A549 (cell line): ENCODE data around the gene RASGRF1. TPM values are rescaled to one million over a fixed set of nuclear protein-coding genes. Genes with fewer than 3 reads are reported as not detected.

Experiments
- ATAC-seq, 2 experiments: fragments of 200-7000 bp in 1 of 2; fragments of >200 bp in 1 of 2; cut with Nextera tagmentation in 1 of 2; cut with Tn5 transposase in 1 of 2; 3 replicates each; pipeline versions ENCODE4 v1.8.0 to v1.9.1; 2018 to 2020; ENCODE audit warnings: mild to moderate bottlenecking in 1 of 2, moderate library complexity in 1 of 2
- CTCF ChIA-PET: fragments of 300-600 bp; sonication (Branson Sonifier 250); formaldehyde crosslinking; extraction: SDS; loops from one replicate; lab custom pipeline; 2021; ENCODE audit warnings: antibody characterized with exemption, inconsistent platforms; lab: Yijun Ruan, JAX
- POLR2A ChIA-PET: fragments of 350-600 bp; formaldehyde crosslinking; extraction: SDS; loops from one replicate; lab custom pipeline; 2021; ENCODE audit warnings: antibody characterized with exemption, inconsistent platforms; lab: Yijun Ruan, JAX
- DNase-seq, 2 experiments: peaks; one replicate each; pipeline versions ENCODE4 v3.0.0 to v3.0.0-alpha.2; 2011 to 2016; ENCODE audit warnings: low read depth in 1 of 2, low spot score in 1 of 2
- FAIRE-seq: peaks from 2 replicates; lab custom pipeline; 2011; peaks lifted over from hg19 to GRCh38; lab: Jason Lieb, UNC
- H3K27ac ChIP-seq, 2 experiments: fragments of >200 bp; sonication (Bioruptor Twin); formaldehyde crosslinking; 3 replicates each; pipeline ENCODE4 v1.5.1; 2016 to 2017
- H3K4me1 ChIP-seq: fragments of >200 bp; sonication (Bioruptor Twin); formaldehyde crosslinking; 3 replicates; pipeline ENCODE4 v1.6.1; 2016
- H3K4me2 ChIP-seq: fragments of >200 bp; sonication (Bioruptor Twin); formaldehyde crosslinking; 3 replicates; pipeline ENCODE4 v1.6.1; 2016
- H3K4me3 ChIP-seq: fragments of >200 bp; sonication (Bioruptor Twin); formaldehyde crosslinking; 3 replicates; pipeline ENCODE4 v1.5.1; 2016
- H3K9me3 ChIP-seq: fragments of >200 bp; sonication (Bioruptor Twin); formaldehyde crosslinking; 3 replicates; pipeline ENCODE4 v1.6.1; 2016
- BHLHE40 ChIP-seq: IDR thresholded peaks from 2 replicates; pipeline ENCODE4 v1.6.1; 2012; ENCODE audit warnings: low read depth, low read length, inconsistent platforms
- EP300 ChIP-seq, 2 experiments: fragments of >200 bp; sonication (Bioruptor Twin); formaldehyde crosslinking; IDR thresholded peaks; 2 replicates in 1 of 2; 3 replicates in 1 of 2; pipeline ENCODE4 v1.6.1; 2016 to 2017
- ESRRA ChIP-seq: fragments of 150-350 bp; IDR thresholded peaks from 2 replicates; pipeline ENCODE4 v1.6.1; 2014; ENCODE audit warnings: mild to moderate bottlenecking, low read length, borderline replicate concordance
- FOXS1 ChIP-seq: fragments of 250-450 bp; sonication (Bioruptor Pico); IDR thresholded peaks from 2 replicates; pipeline ENCODE4 v1.5.0; 2020; ENCODE audit warnings: mild to moderate bottlenecking, moderate library complexity
- GATA3 ChIP-seq: IDR thresholded peaks from 2 replicates; pipeline ENCODE4 v1.6.1; 2012; ENCODE audit warnings: borderline replicate concordance
- HDAC2 ChIP-seq: fragments of 200-600 bp; sonication (generic); IDR thresholded peaks from 2 replicates; pipeline ENCODE4 v1.6.1; 2016
- HOXB13 ChIP-seq: fragments of 250-450 bp; sonication (Bioruptor Pico); IDR thresholded peaks from 2 replicates; pipeline ENCODE4 v1.5.0; 2020; ENCODE audit warnings: low read depth, mild to moderate bottlenecking, moderate library complexity
- JUN ChIP-seq, 2 experiments: fragments of >200 bp; sonication (Bioruptor Twin); formaldehyde crosslinking; IDR thresholded peaks; 2 replicates in 1 of 2; 3 replicates in 1 of 2; pipeline ENCODE4 v1.6.1; 2016 to 2017
- JUNB ChIP-seq: fragments of >200 bp; sonication (Bioruptor Twin); formaldehyde crosslinking; IDR thresholded peaks from 2 replicates; pipeline ENCODE4 v1.6.1; 2016
- MAZ ChIP-seq: fragments of 150-350 bp; IDR thresholded peaks from 2 replicates; pipeline ENCODE4 v1.6.1; 2014; ENCODE audit warnings: antibody characterized with exemption, low read depth, low read length, borderline replicate concordance
- MYC ChIP-seq: IDR thresholded peaks from 2 replicates; pipeline ENCODE4 v1.6.1; 2012; ENCODE audit warnings: mild to moderate bottlenecking, inconsistent platforms, low read length, improper control_type of control experiment, borderline replicate concordance
- NPAS2 ChIP-seq: fragments of 250-450 bp; sonication (Bioruptor Pico); IDR thresholded peaks from 2 replicates; pipeline ENCODE4 v1.8.0; 2022; ENCODE audit warnings: mild to moderate bottlenecking, moderate library complexity, borderline replicate concordance
- PHF8 ChIP-seq: fragments of 200-600 bp; sonication (generic); IDR thresholded peaks from 2 replicates; pipeline ENCODE4 v1.6.1; 2016; ENCODE audit warnings: low read depth, mild to moderate bottlenecking, antibody characterized with exemption, moderate library complexity, borderline replicate concordance
- POLR2A ChIP-seq: IDR thresholded peaks from 2 replicates; pipeline ENCODE4 v1.6.1; 2012; ENCODE audit warnings: mild to moderate bottlenecking, low read length
- POLR2AphosphoS2 ChIP-seq: conservative IDR thresholded peaks from 2 replicates; pipeline ENCODE4 v1.6.1; 2012; ENCODE audit warnings: low read length, improper control_type of control experiment, inconsistent platforms
- RARB ChIP-seq: fragments of 250-450 bp; sonication (Bioruptor Pico); IDR thresholded peaks from 2 replicates; pipeline ENCODE4 v1.8.0; 2021; ENCODE audit warnings: mild to moderate bottlenecking, moderate library complexity
- RNF2 ChIP-seq: fragments of 200-600 bp; sonication (generic); IDR thresholded peaks from 2 replicates; pipeline ENCODE4 v1.6.1; 2016; ENCODE audit warnings: low read depth, mild to moderate bottlenecking, antibody characterized with exemption, moderate library complexity, borderline replicate concordance
- TFCP2L1 ChIP-seq: fragments of 250-450 bp; sonication (Bioruptor Pico); IDR thresholded peaks from 2 replicates; pipeline ENCODE4 v1.5.0; 2021; ENCODE audit warnings: mild to moderate bottlenecking
- ZC3H11A ChIP-seq: fragments of 450-650 bp; IDR thresholded peaks from 2 replicates; pipeline ENCODE4 v1.6.1; 2014; ENCODE audit warnings: antibody characterized with exemption, mild to moderate bottlenecking
- ZNF302 ChIP-seq: fragments of 250-450 bp; sonication (Bioruptor Pico); IDR thresholded peaks from 2 replicates; pipeline ENCODE4 v1.9.0; 2021; ENCODE audit warnings: inconsistent platforms, mild to moderate bottlenecking, moderate library complexity
- WGBS: methylation state at CpG from one replicate; pipeline ENCODE4 v1.1.6; 2017; ENCODE audit errors: missing lambda C conversion rate; 5-methylcytosine and 5-hydroxymethylcytosine counted together
- polyA plus RNA-seq, 4 experiments: library from polyadenylated mRNA; depleted of rRNA in 3 of 4; stranded (reverse); fragments of >200 nt; fragmentation: RNase III in 1 of 4; extraction: RNeasy Plus Mini Kit Qiagen cat#74134 plus additional on column Dnase treatment in 1 of 4; gene quantifications; 2 replicates in 3 of 4; 3 replicates in 1 of 4; pipeline ENCODE4 v1.2.3, GENCODE V29; 2011 to 2017
- TF ChIP-seq, protein P1 (sequence below): fragments of >200 bp; sonication (Bioruptor Twin); formaldehyde crosslinking; IDR thresholded peaks from 3 replicates; pipeline ENCODE4 v1.6.1; 2016
- TF ChIP-seq, protein P2 (sequence below): fragments of >200 bp; sonication (Bioruptor Twin); formaldehyde crosslinking; IDR thresholded peaks from 3 replicates; pipeline ENCODE4 v1.5.1; 2016
- TF ChIP-seq, protein P3 (sequence below): IDR thresholded peaks from 2 replicates; pipeline ENCODE4 v1.6.1; 2012
- TF ChIP-seq, protein P4 (sequence below): fragments of 450-650 bp; IDR thresholded peaks from 2 replicates; pipeline ENCODE4 v1.6.1; 2014; ENCODE audit warnings: antibody characterized with exemption
- TF ChIP-seq, protein P5 (sequence below): IDR thresholded peaks from 2 replicates; pipeline ENCODE4 v1.6.1; 2012; ENCODE audit warnings: low read depth, borderline replicate concordance

RASGRF1 gene
- polyA plus RNA-seq, 2 of the 4 experiments (the other 2 are of a cell fraction) = 0.13 to 0.21 TPM

DNA sequence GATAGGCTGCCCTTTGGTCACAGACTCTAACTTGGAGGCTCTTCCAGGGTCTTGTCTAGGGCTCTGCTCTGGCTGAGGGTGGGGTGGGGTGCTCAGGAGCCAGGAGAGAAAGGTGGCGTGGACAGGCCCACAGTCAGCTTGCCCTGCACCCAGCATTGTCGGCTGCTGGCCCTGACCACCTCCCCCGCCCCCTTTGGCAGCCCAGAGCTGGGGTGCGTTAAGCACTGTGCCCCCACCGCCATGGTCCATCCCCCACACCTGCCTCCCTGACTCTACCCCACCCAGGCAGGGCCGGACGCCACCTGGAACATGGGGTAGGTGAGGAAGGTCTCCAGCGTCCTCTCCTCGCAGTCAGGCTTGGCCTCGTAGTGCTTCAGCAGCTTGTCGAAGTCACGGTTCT is 58.8 kb downstream of the RASGRF1 start:
- POLR2A ChIA-PET = no interaction called here
- Histone ChIP-seq H3K27ac (no peak overlapping the region), H3K4me3 (no peak overlapping the region)
- TF ChIP-seq ZC3H11A (no peak), ESRRA (no peak), POLR2AphosphoS2 (no peak)
- TF ChIP-seq, all 56 proteins: peak for 0
- DNase-seq (no peak), ATAC-seq (no peak), FAIRE-seq (no peak)
- CTCF ChIA-PET = interaction anchor here (1.1 to 18.1 kb wide), 6 partner anchors 9 to 154 kb away, joined by 3 to 518 read pairs (median 5); no protein-coding TSS in a partner anchor
- Histone ChIP-seq H3K4me1 (no peaks in the 10 kb centered on the region), H3K9me3 (0 out of 3 replicates have a peak, but pooled peaks cover 7% of the 10 kb centered on the region), H3K4me2 (no peak overlapping the region)
- WGBS = 43% methylated on average over 4 of the region's 12 CpGs

DNA sequence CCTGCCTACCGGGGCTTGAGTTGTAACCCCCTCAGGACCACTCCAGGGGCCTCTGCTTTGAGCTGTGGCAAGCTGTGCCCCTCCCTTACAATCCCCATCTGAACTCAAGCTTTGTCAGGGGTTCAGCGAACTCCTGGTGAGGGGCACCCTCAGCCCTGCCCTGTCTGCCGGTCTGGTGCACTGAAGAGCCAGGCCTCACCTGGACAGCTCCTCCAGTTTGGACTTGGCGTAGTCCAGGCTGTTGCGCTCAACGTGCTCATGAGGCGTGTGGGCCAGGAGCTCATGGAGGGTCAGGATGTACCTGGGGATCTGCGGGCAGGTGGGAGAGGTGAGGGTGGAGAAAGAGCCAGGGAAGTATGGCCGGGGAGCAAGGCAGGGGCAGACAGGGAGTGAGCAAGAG is 59.4 kb downstream of the RASGRF1 start:
- H3K27ac ChIP-seq = no peak overlapping the region
- ChIA-PET CTCF (interaction anchor here (1.3 to 18.1 kb wide), 8 partner anchors 8 to 177 kb away, joined by 3 to 518 read pairs (median 4); no protein-coding TSS in a partner anchor), POLR2A (no interaction called here)
- H3K4me1 ChIP-seq = no peaks in the 10 kb centered on the region
- 0 out of 3 replicates have a peak, but pooled peaks cover 7% of the 10 kb centered on the region for H3K9me3 ChIP-seq
- DNase-seq (no peak), ATAC-seq (no peak), FAIRE-seq (no peak)
- H3K4me3 ChIP-seq = no peak overlapping the region
- WGBS = 50% methylated on average over 7 of the region's 9 CpGs
- H3K4me2 ChIP-seq = no peak overlapping the region
- TF ChIP-seq MYC (no peak), POLR2AphosphoS2 (no peak), ZNF302 (CRISPR knock-in tag) (no peak), PHF8 (no peak), BHLHE40 (no peak), NPAS2 (CRISPR knock-in tag) (no peak), TFCP2L1 (no peak), RNF2 (no peak), JUNB (no peak), FOXS1 (CRISPR knock-in tag) (no peak), HDAC2 (no peak), POLR2A (no peak)
- TF ChIP-seq, protein P1, sequence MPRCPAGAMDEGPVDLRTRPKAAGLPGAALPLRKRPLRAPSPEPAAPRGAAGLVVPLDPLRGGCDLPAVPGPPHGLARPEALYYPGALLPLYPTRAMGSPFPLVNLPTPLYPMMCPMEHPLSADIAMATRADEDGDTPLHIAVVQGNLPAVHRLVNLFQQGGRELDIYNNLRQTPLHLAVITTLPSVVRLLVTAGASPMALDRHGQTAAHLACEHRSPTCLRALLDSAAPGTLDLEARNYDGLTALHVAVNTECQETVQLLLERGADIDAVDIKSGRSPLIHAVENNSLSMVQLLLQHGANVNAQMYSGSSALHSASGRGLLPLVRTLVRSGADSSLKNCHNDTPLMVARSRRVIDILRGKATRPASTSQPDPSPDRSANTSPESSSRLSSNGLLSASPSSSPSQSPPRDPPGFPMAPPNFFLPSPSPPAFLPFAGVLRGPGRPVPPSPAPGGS = no peak
- TF ChIP-seq, protein P2, sequence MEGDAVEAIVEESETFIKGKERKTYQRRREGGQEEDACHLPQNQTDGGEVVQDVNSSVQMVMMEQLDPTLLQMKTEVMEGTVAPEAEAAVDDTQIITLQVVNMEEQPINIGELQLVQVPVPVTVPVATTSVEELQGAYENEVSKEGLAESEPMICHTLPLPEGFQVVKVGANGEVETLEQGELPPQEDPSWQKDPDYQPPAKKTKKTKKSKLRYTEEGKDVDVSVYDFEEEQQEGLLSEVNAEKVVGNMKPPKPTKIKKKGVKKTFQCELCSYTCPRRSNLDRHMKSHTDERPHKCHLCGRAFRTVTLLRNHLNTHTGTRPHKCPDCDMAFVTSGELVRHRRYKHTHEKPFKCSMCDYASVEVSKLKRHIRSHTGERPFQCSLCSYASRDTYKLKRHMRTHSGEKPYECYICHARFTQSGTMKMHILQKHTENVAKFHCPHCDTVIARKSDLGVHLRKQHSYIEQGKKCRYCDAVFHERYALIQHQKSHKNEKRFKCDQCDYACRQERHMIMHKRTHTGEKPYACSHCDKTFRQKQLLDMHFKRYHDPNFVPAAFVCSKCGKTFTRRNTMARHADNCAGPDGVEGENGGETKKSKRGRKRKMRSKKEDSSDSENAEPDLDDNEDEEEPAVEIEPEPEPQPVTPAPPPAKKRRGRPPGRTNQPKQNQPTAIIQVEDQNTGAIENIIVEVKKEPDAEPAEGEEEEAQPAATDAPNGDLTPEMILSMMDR = no peak
- TF ChIP-seq, protein P3, sequence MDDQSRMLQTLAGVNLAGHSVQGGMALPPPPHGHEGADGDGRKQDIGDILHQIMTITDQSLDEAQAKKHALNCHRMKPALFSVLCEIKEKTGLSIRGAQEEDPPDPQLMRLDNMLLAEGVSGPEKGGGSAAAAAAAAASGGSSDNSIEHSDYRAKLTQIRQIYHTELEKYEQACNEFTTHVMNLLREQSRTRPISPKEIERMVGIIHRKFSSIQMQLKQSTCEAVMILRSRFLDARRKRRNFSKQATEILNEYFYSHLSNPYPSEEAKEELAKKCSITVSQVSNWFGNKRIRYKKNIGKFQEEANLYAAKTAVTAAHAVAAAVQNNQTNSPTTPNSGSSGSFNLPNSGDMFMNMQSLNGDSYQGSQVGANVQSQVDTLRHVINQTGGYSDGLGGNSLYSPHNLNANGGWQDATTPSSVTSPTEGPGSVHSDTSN = no peak
- TF ChIP-seq, protein P4, sequence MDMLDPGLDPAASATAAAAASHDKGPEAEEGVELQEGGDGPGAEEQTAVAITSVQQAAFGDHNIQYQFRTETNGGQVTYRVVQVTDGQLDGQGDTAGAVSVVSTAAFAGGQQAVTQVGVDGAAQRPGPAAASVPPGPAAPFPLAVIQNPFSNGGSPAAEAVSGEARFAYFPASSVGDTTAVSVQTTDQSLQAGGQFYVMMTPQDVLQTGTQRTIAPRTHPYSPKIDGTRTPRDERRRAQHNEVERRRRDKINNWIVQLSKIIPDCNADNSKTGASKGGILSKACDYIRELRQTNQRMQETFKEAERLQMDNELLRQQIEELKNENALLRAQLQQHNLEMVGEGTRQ = no peak

DNA sequence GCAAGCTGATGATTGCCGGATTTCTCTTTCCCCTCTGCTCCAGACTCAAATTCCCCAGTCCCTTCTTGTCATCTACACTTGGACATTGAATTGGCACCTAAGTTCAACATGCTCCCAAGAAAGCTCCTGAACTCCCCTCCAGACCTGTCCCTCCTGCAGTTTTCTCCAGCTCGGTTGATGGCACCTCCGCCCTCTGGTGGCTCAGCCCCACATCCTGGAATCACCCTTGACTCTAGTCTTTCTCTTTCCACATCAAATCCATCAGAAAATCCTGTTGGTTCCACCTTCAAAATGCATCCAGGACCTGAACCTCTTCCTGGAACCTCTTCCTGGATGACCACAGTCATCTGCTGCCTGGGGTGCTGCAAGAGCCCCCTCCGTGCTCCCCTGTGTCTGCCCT is 60.1 kb downstream of the RASGRF1 start:
- ChIA-PET CTCF (interaction anchor here (1.2 to 18.1 kb wide), 8 partner anchors 12 to 178 kb away, joined by 3 to 518 read pairs (median 4); no protein-coding TSS in a partner anchor), POLR2A (no interaction called here)
- TF ChIP-seq MAZ (no peak), GATA3 (no peak), HOXB13 (CRISPR knock-in tag) (no peak), ZNF302 (CRISPR knock-in tag) (no peak), RARB (CRISPR knock-in tag) (no peak), JUN (IDR thresholded peaks at IDR 0.05) (no peak), MYC (no peak), EP300 (IDR thresholded peaks at IDR 0.05) (no peak), ESRRA (no peak), JUNB (no peak), POLR2AphosphoS2 (no peak)
- TF ChIP-seq, protein P4 = no peak
- TF ChIP-seq, protein P5, sequence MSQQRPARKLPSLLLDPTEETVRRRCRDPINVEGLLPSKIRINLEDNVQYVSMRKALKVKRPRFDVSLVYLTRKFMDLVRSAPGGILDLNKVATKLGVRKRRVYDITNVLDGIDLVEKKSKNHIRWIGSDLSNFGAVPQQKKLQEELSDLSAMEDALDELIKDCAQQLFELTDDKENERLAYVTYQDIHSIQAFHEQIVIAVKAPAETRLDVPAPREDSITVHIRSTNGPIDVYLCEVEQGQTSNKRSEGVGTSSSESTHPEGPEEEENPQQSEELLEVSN = no peak
- no peak for FAIRE-seq
- 51% methylated on average over 4 of the region's 4 CpGs for WGBS
- Histone ChIP-seq H3K4me1 (no peaks in the 10 kb centered on the region), H3K27ac (no peak overlapping the region), H3K9me3 (0 out of 3 replicates have a peak, but pooled peaks cover 7% of the 10 kb centered on the region), H3K4me3 (no peak overlapping the region), H3K4me2 (no peak overlapping the region)
- no peak for DNase-seq
- ATAC-seq = no peak
